HepG2 (cell line): ENCODE results near the gene SDR9C7. TPM values are rescaled to one million over a fixed set of nuclear protein-coding genes. Genes with fewer than 3 reads are reported as not detected.

Experiments
- CBFB ChIP-seq: sonication (generic); formaldehyde crosslinking; IDR thresholded peaks from 2 replicates; pipeline ENCODE4 v1.4.0; 2020; ENCODE audit warnings: missing genetic modification reagents
- E2F1 ChIP-seq: sonication (generic); formaldehyde crosslinking; IDR thresholded peaks from 2 replicates; pipeline ENCODE4 v1.5.0; 2020; ENCODE audit warnings: missing genetic modification reagents
- GABPB1 ChIP-seq: IDR thresholded peaks from 2 replicates; pipeline ENCODE4 v1.6.1; 2016; ENCODE audit warnings: mild to moderate bottlenecking, missing genetic modification reagents, moderate library complexity, missing compliant biosample characterization
- KDM4B ChIP-seq: sonication (generic); formaldehyde crosslinking; IDR thresholded peaks from 2 replicates; pipeline ENCODE4 v1.4.0; 2020; ENCODE audit warnings: missing genetic modification reagents
- MIER3 ChIP-seq: IDR thresholded peaks from 2 replicates; pipeline ENCODE4 v1.6.1; 2016; ENCODE audit warnings: missing compliant biosample characterization, borderline replicate concordance
- PAXIP1 ChIP-seq: sonication (generic); formaldehyde crosslinking; conservative IDR thresholded peaks from 2 replicates; pipeline ENCODE4 v1.4.0; 2020; ENCODE audit warnings: mild to moderate bottlenecking, missing genetic modification reagents, moderate library complexity
- ZBTB25 ChIP-seq: IDR thresholded peaks from 2 replicates; pipeline ENCODE4 v1.6.1; 2018; ENCODE audit warnings: missing genetic modification reagents
- ZGPAT ChIP-seq: IDR thresholded peaks from 2 replicates; pipeline ENCODE4 v1.6.1; 2016; ENCODE audit warnings: mild to moderate bottlenecking
- polyA plus RNA-seq, 8 experiments: library from polyadenylated mRNA; depleted of rRNA in 3 of 8; stranded (reverse) in 7 of 8; unstranded in 1 of 8; fragments of >200 nt; fragmentation: Illumina TruSeq in 4 of 8; extraction: Trizol in 4 of 8; gene quantifications; 2 replicates each; pipeline versions ENCODE4 v1.2.1 to v1.2.3, GENCODE V29; 2011 to 2016; ENCODE audit warnings: low read depth in 4 of 8, missing spikeins in 1 of 8, mixed read lengths in 1 of 8; ENCODE audit not compliant: insufficient read depth in 1 of 8
- total RNA-seq, 5 experiments: library from RNA; depleted of rRNA; stranded (reverse); fragments of >200 nt; fragmentation: Illumina TruSeq; extraction: Trizol; gene quantifications; 2 replicates each; pipeline ENCODE4 v1.2.3, GENCODE V29; 2016; ENCODE audit warnings: low read depth in 1 of 5
- TF ChIP-seq, protein P1 (sequence below): sonication (generic); formaldehyde crosslinking; IDR thresholded peaks from 2 replicates; pipeline ENCODE4 v1.8.1; 2023; ENCODE audit warnings: mild to moderate bottlenecking, missing genetic modification reagents

SDR9C7 gene
- total and polyA plus RNA-seq, 2 of the 13 experiments (the other 11 are each of a cell fraction or from before 2014, with no cell fraction given): 0.04 TPM; not detected in 1

- TF ChIP-seq GABPB1 (no peak), E2F1 (CRISPR knock-in tag) (no peak), ZBTB25 (CRISPR knock-in tag) (peak; percentile 47; the same call in 1 of the 2 replicates), PAXIP1 (peak; percentile 99), ZGPAT (CRISPR knock-in tag) (peak; percentile 71; the same call in 1 of the 2 replicates), CBFB (0 out of 2 replicates have a peak, but pooled peaks have one; percentile 50), KDM4B (CRISPR knock-in tag) (peak; percentile 50; the same call in 1 of the 2 replicates), MIER3 (CRISPR knock-in tag) (peak; percentile 88; the same call in 1 of the 2 replicates)
- TF ChIP-seq, protein P1, sequence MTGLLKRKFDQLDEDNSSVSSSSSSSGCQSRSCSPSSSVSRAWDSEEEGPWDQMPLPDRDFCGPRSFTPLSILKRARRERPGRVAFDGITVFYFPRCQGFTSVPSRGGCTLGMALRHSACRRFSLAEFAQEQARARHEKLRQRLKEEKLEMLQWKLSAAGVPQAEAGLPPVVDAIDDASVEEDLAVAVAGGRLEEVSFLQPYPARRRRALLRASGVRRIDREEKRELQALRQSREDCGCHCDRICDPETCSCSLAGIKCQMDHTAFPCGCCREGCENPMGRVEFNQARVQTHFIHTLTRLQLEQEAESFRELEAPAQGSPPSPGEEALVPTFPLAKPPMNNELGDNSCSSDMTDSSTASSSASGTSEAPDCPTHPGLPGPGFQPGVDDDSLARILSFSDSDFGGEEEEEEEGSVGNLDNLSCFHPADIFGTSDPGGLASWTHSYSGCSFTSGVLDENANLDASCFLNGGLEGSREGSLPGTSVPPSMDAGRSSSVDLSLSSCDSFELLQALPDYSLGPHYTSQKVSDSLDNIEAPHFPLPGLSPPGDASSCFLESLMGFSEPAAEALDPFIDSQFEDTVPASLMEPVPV (CRISPR knock-in tag): no peak
Measured at GRCh38 chr12:56941299-56942017, 7.2 kb upstream of the SDR9C7 start (continued).
